ENCODE results near the gene KIAA1210. TPM values are rescaled to one million over a fixed set of nuclear protein-coding genes. Genes with fewer than 3 reads are reported as not detected.

The KIAA1210 gene
- total RNA-seq, 1 experiment from 2014 or later, result not detected

DNA sequence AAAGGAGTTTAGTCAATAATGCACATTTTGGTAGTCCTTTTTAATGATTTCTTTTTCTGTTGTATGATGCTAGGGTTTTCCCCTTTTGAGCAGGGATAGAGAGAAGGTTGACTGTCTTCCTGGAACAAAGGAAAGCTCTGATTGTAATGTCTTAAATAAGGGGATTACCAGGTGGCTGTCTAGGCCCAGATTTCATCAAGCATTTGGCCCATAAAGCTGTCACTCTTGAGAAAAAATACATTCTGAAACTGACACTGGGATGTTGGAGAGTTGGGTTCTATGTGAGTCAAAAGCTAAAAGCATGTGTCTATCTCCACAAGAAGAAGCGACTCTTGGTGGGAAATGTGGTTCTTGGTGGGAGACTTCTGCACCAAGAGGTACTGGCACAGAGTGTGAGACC lies 26.4 kb downstream of the KIAA1210 start:
- DNase-seq, result no peak
- Histone ChIP-seq H3F3A (ENCODE audit: insufficient read depth, low read depth) (no peaks in the 10 kb centered on the region), H3K4me3 (no peak overlapping the region), H2AFZ (no peak overlapping the region), H3K9me2 (ENCODE audit: insufficient read depth) (no peaks in the 10 kb centered on the region), H3K4me2 (no peak overlapping the region), H3K79me2 (ENCODE audit: low read depth) (no peaks in the 10 kb centered on the region), H4K20me1 (ENCODE audit: insufficient read depth) (no peaks in the 10 kb centered on the region), H3K27me3 (ENCODE audit: insufficient read depth, low read depth) (peaks cover 11% of the 10 kb centered on the region; the same call in 1 of the 2 replicates), H3K9me3 (ENCODE audit: insufficient read depth, low read depth) (no peaks in the 10 kb centered on the region), H3K36me3 (ENCODE audit: low read depth) (no peaks in the 10 kb centered on the region), H3K4me1 (replicated peaks; ENCODE audit: insufficient read depth) (no peaks in the 10 kb centered on the region), H3K27ac (no peak overlapping the region)
- intact Hi-C loops (cut with micrococcal nuclease; ENCODE audit: unreplicated experiment), result no loop called here
- TF ChIP-seq, protein P1, sequence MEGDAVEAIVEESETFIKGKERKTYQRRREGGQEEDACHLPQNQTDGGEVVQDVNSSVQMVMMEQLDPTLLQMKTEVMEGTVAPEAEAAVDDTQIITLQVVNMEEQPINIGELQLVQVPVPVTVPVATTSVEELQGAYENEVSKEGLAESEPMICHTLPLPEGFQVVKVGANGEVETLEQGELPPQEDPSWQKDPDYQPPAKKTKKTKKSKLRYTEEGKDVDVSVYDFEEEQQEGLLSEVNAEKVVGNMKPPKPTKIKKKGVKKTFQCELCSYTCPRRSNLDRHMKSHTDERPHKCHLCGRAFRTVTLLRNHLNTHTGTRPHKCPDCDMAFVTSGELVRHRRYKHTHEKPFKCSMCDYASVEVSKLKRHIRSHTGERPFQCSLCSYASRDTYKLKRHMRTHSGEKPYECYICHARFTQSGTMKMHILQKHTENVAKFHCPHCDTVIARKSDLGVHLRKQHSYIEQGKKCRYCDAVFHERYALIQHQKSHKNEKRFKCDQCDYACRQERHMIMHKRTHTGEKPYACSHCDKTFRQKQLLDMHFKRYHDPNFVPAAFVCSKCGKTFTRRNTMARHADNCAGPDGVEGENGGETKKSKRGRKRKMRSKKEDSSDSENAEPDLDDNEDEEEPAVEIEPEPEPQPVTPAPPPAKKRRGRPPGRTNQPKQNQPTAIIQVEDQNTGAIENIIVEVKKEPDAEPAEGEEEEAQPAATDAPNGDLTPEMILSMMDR (conservative IDR thresholded peaks at IDR 0.05), result no peak
- no peak for TF ChIP-seq EZH2 (IDR thresholded peaks at IDR 0.05; ENCODE audit: low read depth)
- ChIA-PET POLR2A (ENCODE audit: unreplicated experiment) (no interaction called here), CTCF (no interaction called here)
- BruUV-seq (replicated peaks), result no TSS peak

GRCh38 chrX:119095936-119096335 lies 31.7 kb downstream of the KIAA1210 start:
- POLR2A ChIA-PET (ENCODE audit: unreplicated experiment), result no interaction called here
- BruUV-seq (replicated peaks), result no TSS peak
- no peaks in the 10 kb centered on the region for H3K36me3 ChIP-seq (ENCODE audit: low read depth)
- H3K4me3 ChIP-seq, result no peak overlapping the region
- no peaks in the 10 kb centered on the region for H3F3A ChIP-seq (ENCODE audit: insufficient read depth, low read depth)
- H3K27ac ChIP-seq, result no peak overlapping the region
- no peak overlapping the region for H2AFZ ChIP-seq
- no peaks in the 10 kb centered on the region for H4K20me1 ChIP-seq (ENCODE audit: insufficient read depth)
- TF ChIP-seq, protein P1 (conservative IDR thresholded peaks at IDR 0.05), result no peak
- no peak for TF ChIP-seq EZH2 (IDR thresholded peaks at IDR 0.05; ENCODE audit: low read depth)
- no peak overlapping the region for H3K4me2 ChIP-seq
- intact Hi-C loops (cut with micrococcal nuclease; ENCODE audit: unreplicated experiment), result no loop called here
- H3K27me3 ChIP-seq (ENCODE audit: insufficient read depth, low read depth), result peaks cover 10% of the 10 kb centered on the region; the same call in 1 of the 2 replicates
- no peaks in the 10 kb centered on the region for H3K9me3 ChIP-seq (ENCODE audit: insufficient read depth, low read depth)
- no peaks in the 10 kb centered on the region for H3K9me2 ChIP-seq (ENCODE audit: insufficient read depth)
- no peaks in the 10 kb centered on the region for H3K4me1 ChIP-seq (replicated peaks; ENCODE audit: insufficient read depth)
- no peaks in the 10 kb centered on the region for H3K79me2 ChIP-seq (ENCODE audit: low read depth)
- CTCF ChIA-PET, result no interaction called here
- no peak for DNase-seq

DNA sequence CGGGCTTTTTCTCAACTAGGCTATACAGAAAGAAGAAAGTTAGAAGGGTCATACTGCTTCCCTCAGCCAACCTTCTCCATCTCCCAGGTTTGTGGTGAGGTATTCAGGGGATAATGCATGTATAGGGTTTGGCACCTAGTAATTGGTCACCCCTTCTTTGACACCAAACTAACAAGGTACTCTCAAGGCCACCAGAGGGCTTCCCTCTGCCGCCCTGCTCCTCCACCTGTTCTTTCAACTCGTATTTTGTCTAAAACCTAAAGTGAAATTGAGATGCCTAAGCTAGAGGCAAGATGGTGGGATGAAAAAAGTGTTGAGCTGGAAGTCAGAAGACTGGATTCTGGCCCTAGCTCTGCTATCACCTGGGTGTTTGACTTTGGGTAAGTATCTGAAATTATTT lies 32.8 kb downstream of the KIAA1210 start:
- DNase-seq, result no peak
- Histone ChIP-seq H3K9me3 (ENCODE audit: insufficient read depth, low read depth) (no peaks in the 10 kb centered on the region), H3K79me2 (ENCODE audit: low read depth) (no peaks in the 10 kb centered on the region), H3K36me3 (ENCODE audit: low read depth) (no peaks in the 10 kb centered on the region), H3K4me2 (no peak overlapping the region), H3K4me3 (no peak overlapping the region), H2AFZ (no peak overlapping the region), H3K4me1 (replicated peaks; ENCODE audit: insufficient read depth) (no peaks in the 10 kb centered on the region), H3F3A (ENCODE audit: insufficient read depth, low read depth) (no peaks in the 10 kb centered on the region), H3K27ac (no peak overlapping the region), H3K27me3 (ENCODE audit: insufficient read depth, low read depth) (peaks cover 14% of the 10 kb centered on the region; the same call in 1 of the 2 replicates), H3K9me2 (ENCODE audit: insufficient read depth) (no peaks in the 10 kb centered on the region), H4K20me1 (ENCODE audit: insufficient read depth) (no peaks in the 10 kb centered on the region)
- CTCF ChIA-PET, result interaction anchor here (0.6 kb wide), 1 partner anchor 132 kb away, joined by 4 read pairs; no protein-coding TSS in a partner anchor
- no TSS peak for BruUV-seq (replicated peaks)
- POLR2A ChIA-PET (ENCODE audit: unreplicated experiment), result interaction anchor here (0.6 kb wide), 1 partner anchor 215 kb away, joined by 6 read pairs; no protein-coding TSS in a partner anchor
- TF ChIP-seq EZH2 (IDR thresholded peaks at IDR 0.05; ENCODE audit: low read depth), result no peak
- TF ChIP-seq, protein P1 (conservative IDR thresholded peaks at IDR 0.05), result no peak; the same call in 1 of the 2 replicates
- intact Hi-C loops (cut with micrococcal nuclease; ENCODE audit: unreplicated experiment), result no loop called here

Measured in PC-9 (cell line).